ENCODE results near the gene IFNE.

GRCh38 chr9:21521448-21521847 lies 39.3 kb upstream of the IFNE start:
- no peak for TF ChIP-seq CTCF (IDR thresholded peaks at IDR 0.05)
- TF ChIP-seq POLR2A (IDR thresholded peaks at IDR 0.05): no peak
